Stimulated activated CD8-positive, alpha-beta memory T cell treated with anti-CD3 and anti-CD28 coated beads, Interleukin-12 subunit alpha, Interleukin-12 subunit beta, amount 100 ng/mL, for 24 hours (primary cell): ENCODE data around the gene ARHGAP10.

ENCODE experiments used
- DNase-seq: peaks from one replicate; pipeline ENCODE4 v3.0.0-alpha.2; 2020; ENCODE audit errors: extremely low read depth

The ARHGAP10 gene

GRCh38 chr4:148092316-148093014, 360.6 kb downstream of the ARHGAP10 start:
- DNase-seq: no peak

DNA sequence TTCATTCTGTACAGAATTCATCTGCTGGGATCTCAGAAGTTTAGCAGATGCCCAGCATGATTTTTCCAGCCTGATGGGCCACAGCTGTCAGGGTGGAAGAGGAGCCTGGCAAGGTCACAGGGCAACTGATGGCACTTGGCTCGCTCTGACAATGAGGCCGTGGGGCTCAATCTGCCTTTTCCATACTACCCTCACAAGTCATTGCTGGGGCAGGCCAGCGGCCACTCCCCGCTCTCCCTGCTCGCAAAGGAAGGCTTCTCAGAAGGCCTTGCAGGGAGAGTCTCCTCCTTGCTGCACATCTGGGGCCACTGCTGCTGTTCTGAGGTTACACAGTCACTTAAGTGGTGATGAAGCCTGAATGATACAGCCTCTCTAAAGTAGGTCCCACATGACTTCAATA, 361.2 kb downstream of the ARHGAP10 start:
- DNase-seq: no peak

DNA sequence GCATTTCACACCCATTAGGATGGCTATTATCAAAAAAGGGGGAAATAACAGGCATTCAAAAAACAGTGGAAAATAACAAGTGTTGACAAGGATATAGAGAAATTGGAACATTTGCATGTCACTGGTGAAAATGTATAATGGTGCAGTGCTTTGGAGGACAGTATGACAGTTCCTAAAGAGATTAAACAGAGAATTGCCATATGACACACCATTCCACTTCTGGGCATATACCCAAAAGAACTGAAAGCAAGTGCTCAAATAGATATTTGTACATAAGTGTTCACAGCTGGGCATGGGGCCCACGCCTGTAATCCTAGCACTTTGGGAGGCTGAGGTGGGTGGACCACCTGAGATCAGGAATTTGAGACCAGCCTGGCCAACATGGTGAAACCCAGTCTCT, 362.3 kb downstream of the ARHGAP10 start:
- DNase-seq: no peak

DNA sequence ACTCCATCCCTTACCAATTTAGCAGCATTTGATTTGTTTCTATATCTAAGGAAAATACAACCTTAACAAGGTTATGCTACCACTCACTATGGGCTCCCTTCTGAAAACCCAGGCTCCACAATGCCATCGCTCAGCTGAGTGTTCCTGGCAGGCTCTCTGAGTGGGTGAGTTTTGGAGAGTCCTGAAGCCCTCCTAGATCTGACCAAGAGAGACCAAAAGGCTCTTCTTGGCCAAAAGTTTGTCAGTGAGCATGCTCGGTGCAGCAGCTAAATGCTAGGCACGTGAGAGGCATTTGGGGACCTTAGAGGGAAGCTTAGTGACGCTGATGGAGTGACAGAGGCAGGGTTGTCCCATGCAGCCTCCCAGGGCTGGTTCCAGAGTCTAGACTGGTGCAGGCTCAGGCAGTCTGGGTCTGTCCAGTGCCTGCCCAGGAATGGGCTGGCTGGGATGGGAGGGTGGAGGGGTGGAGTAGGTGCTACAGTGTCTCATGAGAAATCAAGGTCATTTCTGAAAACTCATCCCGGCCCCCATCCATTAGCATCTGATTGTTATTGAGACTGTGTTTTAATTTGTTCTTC, 363.5 kb downstream of the ARHGAP10 start:
- DNase-seq: no peak

GRCh38 chr4:148097801-148098200, 365.9 kb downstream of the ARHGAP10 start:
- no peak for DNase-seq

DNA sequence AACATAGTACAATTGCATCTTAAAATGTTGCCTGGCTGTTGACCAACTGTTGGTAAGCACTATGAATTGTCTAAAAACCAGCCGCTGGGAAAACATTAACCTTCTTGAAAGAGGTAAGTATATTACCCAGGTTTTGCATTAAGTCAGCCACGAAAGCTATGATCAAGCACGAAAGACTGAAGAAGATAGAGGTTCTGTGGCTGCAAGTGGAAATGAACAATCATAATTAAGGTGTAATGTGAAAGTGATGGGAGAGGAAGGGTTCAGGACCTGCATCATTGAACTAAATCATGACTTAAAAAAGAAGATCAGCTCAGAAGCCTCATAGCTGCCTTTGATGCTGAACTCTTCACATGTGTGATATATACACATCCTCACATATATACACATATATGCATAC, 369.3 kb downstream of the ARHGAP10 start:
- DNase-seq: no peak

GRCh38 chr4:148101790-148102189, 369.9 kb downstream of the ARHGAP10 start:
- DNase-seq: no peak

DNA sequence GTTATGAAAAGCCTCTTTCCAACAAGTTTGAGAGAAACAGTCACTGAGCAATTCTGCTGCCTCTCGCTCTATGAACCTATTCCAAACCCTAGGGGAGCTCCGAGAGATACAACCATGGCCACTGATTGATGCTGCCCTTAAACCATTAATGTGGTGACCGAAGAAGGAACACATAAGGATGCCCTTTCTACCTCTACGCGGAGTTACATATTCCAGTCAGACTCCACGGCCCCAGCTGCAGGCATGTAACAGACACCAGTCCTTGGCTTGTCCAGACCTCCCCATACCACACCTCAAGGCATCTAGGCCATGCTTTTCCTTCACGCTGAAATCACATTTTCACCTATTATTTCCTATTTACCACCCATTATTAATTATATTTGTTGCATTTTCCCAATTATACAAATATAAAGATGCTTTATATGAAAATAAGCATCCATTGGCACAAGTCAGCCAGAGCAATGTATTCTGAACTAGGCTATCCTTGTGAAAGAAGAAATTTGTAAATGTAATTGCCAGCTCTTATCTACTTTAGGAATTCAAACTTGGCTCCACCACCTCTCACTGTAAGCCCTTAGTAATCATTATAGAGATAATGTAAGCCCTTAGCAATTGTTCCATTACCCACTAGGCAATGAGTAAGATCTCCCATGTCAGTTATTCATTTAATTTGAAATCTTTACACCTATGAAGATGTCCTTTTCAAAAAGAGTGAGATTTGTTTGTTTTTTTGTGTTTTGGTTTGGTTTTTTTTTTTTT, 371.9 kb downstream of the ARHGAP10 start:
- no peak for DNase-seq

DNA sequence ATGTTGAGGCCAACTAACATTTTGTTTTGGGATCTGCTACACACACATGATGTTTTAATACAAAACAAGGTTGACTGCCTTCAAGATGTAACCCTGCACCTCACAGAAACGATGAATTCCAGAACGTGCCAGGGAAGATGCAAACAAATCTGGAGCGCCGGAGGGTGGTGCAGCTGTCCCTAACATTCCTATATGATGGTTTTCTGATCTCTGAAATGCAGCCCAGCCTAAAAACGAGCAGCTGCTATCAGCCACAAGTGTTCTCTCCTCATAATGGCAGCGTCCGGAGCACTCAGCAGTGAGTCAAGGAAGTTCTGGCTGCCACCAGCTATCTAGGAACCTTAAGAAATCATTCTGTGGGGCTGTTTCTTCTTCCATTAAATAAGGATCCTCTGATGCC, 376.9 kb downstream of the ARHGAP10 start:
- no peak for DNase-seq

- DNase-seq: no peak
These were observed 377.3 kb downstream of the ARHGAP10 start for GRCh38 chr4:148109216-148109615.

DNA sequence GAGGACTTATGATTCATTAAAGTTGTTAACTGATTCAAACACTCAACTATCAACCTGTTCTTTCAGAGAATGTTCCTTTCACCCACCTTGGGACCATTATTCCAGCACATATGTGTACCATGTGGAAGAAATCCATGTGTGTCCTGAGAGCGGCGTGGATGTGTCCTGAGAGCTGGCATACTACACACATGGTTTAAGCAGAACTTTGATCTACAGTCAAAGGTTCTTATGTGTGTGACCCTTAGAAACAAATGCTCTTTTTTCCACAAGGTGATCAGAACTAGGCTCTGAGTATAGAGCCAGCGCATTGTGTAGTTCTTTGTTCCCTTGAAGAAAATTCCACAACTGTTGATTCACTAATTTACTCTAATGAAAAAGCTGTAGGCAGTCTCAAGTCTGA, 378.3 kb downstream of the ARHGAP10 start:
- no peak for DNase-seq

DNA sequence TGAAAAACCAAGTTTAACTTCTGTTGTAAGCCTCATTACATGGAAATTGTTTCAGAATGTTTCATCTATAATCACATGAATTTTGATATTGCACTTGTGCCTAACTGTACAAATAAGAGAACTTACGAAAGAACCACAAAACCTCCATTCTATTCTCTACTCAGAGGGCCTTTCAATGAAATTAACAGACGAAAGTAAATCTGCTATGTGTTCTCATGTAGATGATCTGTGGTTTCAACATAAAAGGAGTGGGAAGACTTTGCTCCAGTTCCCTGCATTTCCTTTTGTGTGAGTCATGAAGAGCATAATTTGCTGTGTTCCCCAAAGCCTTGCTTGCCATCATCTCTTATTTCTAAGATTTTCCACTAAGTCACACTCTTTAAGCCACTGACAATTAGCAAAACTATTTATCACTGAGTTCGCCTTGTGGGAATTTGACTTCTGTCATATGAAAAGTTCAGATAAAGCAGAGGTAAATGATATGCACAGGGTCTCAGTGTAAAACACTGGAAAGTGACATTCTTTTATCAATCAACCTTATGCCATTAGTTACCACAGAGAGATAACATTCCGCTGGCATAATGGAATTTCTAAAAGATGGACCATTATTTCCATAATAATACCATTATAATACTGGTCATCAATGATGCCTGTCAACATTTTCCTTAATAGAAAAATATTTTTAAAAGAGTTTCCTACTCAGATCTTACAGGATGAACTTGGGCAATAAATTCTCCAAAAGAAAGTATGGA, 380.5 kb downstream of the ARHGAP10 start:
- no peak for DNase-seq

- DNase-seq: no peak
These were observed 382.5 kb downstream of the ARHGAP10 start for GRCh38 chr4:148114436-148114835.

DNA sequence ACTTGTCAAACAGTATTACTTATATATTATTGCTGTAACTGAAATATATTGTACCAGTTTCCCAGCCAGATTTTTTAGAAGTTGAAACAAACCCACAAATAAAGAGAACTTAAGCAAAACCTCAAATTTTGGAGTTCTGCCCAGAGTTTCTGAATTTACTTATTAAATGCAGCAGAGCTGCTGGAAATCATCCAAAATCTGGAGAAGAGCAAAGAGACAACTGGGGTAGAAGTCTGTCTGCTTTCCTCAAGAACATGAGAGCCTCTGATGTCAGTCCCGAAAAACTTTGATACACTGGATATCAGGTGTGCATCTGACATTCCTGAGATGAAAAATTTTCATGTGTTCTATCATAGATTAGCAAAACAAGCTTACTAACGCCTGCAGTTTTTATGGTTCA, 384.4 kb downstream of the ARHGAP10 start:
- no peak for DNase-seq

DNA sequence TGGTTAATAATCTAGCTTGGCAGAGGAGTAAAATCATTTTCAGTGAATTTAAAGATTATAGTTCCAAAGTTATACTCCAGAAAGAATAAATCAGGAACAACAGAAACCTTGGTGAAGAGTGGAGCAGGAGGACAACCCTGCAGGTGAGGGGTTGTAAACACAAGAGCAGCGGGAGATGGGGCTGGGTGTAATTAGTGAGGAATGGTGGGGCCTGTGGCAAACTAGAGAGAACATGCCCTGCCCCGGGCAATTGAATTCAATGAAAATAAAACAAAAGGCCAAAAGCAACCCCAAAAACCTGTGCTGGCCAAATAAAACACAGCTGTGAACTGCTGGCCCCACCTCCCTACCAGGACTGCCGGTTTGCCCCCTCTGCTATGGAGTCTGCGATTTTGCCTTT, 385.1 kb downstream of the ARHGAP10 start:
- DNase-seq: no peak

DNA sequence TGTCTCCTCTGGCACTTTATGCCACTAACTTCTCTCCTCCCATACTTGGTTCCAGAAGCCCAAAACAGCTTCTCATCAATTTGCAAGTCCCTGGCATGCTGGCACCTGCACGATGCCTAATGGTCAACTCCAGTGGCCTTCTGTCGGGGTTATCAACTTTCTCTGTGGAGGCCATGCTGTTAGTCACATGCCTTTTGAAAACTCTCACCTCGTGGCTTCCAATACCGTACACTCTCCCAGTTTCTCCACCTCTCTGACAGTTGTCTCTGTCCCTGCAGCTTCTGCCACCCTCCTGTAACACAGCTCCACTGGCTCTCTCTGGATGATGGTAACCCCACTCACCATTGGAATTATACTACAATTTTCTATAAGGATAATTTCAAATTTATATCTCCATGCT, 386.3 kb downstream of the ARHGAP10 start:
- no peak for DNase-seq

DNA sequence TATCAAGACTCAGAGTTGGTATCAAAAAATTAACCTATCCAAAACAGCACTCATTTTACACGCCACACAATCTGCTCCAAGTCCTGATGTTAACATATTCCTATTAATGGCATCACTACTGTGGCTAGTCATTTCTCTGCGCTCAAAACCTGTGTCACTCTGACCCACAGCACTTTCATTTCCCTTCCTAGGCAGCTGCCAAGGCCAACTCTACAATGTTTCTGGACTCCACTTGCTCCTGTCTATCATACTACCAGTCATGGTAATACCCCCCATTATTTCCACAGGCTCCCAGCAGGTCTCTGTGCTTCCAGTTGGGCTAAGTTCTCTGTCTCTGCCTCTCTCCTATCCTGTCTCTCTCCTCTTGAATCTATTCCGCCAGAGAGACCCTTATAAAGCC, 386.7 kb downstream of the ARHGAP10 start:
- DNase-seq: no peak

DNA sequence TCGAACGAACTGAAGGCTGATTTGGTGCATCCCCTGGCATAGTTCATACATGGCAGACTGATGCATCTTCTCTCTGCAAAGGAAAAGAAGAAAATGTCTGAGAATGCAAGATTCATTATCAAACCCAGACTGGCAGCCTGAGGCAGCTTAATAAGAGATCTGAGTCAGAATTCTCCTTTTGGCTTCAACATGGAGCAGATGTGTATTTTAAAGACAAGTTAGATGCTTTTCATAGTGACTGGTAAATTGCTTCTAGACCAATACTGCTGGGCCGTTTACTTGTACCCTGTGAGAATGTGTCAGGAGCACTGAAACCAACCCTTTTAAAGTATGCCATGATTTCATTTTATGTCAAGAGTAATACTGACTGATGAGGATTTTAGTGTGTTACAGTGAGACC, 388.3 kb downstream of the ARHGAP10 start:
- no peak for DNase-seq
